Stimulated activated naive CD8-positive, alpha-beta T cell treated with anti-CD3 and anti-CD28 coated beads, Interleukin-15, Interleukin-2, amounts not matched to agents 100 ng/mL and 50 ng/mL, for 24 hours (primary cell): ENCODE data around the gene KCNN3.

Experiments used
- H3K27ac Mint-ChIP-seq: one replicate; pipeline ENCODE4 v1.8.0; 2021; ENCODE audit warnings: mild to moderate bottlenecking, mixed read lengths
- H3K27me3 Mint-ChIP-seq: one replicate; pipeline ENCODE4 v1.8.0; 2021; ENCODE audit warnings: mixed read lengths
- H3K36me3 Mint-ChIP-seq: one replicate; pipeline ENCODE4 v1.8.0; 2021; ENCODE audit warnings: low read depth, mixed read lengths
- H3K4me1 Mint-ChIP-seq: one replicate; pipeline ENCODE4 v1.8.0; 2021; ENCODE audit warnings: low read depth, mixed read lengths
- H3K4me3 Mint-ChIP-seq: one replicate; pipeline ENCODE4 v1.8.0; 2021; ENCODE audit warnings: mild to moderate bottlenecking, mixed read lengths
- H3K9me3 Mint-ChIP-seq: one replicate; pipeline ENCODE4 v1.8.0; 2021; ENCODE audit warnings: mixed read lengths

Gene KCNN3

DNA sequence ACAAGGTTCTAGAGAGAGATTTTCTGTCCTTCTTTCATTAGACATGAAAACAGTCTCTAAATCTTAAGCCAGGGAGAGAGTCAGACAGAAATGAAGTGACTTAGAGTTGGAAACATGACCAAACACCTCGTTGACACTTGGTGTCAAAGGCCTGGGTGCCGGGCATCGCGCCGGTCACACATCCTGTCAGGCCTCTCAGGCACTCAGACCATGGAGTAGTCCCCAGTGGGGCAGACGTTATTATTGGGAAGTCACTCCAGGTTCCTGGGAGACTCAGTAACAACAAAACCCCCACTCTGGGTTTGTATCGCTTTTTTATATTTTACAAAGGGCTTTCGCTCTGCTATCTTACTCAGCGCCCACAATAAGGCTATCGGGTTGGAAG is 25.8 kb downstream of the KCNN3 start:
- Mint-ChIP-seq H3K36me3 (no peaks in the 10 kb centered on the region), H3K27me3 (peaks cover 9% of the 10 kb centered on the region), H3K27ac (no peak overlapping the region), H3K4me3 (no peak overlapping the region), H3K4me1 (peaks cover 5% of the 10 kb centered on the region), H3K9me3 (no peaks in the 10 kb centered on the region)

GRCh38 chr1:154843636-154844296 is 26.3 kb downstream of the KCNN3 start:
- no peak overlapping the region for H3K27ac Mint-ChIP-seq
- H3K27me3 Mint-ChIP-seq: peaks cover 6% of the 10 kb centered on the region
- H3K4me1 Mint-ChIP-seq: no peaks in the 10 kb centered on the region
- no peaks in the 10 kb centered on the region for H3K36me3 Mint-ChIP-seq
- H3K9me3 Mint-ChIP-seq: no peaks in the 10 kb centered on the region
- no peak overlapping the region for H3K4me3 Mint-ChIP-seq

GRCh38 chr1:154842635-154843034 is 27.4 kb downstream of the KCNN3 start:
- Mint-ChIP-seq H3K36me3 (no peaks in the 10 kb centered on the region), H3K27ac (no peak overlapping the region), H3K4me3 (no peak overlapping the region), H3K27me3 (peaks cover 4% of the 10 kb centered on the region), H3K9me3 (no peaks in the 10 kb centered on the region), H3K4me1 (no peaks in the 10 kb centered on the region)

- Mint-ChIP-seq H3K4me1 (no peaks in the 10 kb centered on the region), H3K27ac (no peak overlapping the region)
Observed at GRCh38 chr1:154841384-154841783, 28.7 kb downstream of the KCNN3 start.

GRCh38 chr1:154840269-154841176 is 29.6 kb downstream of the KCNN3 start:
- Mint-ChIP-seq H3K4me3 (no peak overlapping the region), H3K9me3 (no peaks in the 10 kb centered on the region), H3K4me1 (no peaks in the 10 kb centered on the region)

More at GRCh38 chr1:154841384-154841783, 28.7 kb downstream of the KCNN3 start:
- H3K27me3 Mint-ChIP-seq: peaks cover 4% of the 10 kb centered on the region
- no peak overlapping the region for H3K4me3 Mint-ChIP-seq
- H3K9me3 Mint-ChIP-seq: no peaks in the 10 kb centered on the region
- H3K36me3 Mint-ChIP-seq: no peaks in the 10 kb centered on the region

DNA sequence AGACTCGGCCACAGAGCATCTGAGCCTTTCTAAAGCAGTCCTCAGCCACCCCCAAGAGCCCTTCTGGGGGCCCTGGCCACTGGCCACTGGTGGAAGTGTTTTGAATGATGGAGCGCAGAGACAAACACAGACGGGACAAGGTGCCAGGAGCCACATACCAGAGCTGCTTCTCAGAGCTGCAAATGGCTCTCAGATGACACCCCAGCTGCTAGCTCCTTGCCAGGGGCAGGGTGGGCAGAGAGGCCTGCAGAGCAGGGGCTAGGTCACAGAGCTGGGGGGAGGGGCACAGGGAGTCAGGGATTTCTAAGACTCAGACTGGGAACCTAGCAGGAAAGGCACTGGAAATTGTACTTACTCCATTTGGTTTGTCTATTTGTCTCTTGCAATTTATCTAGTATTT is 30.4 kb downstream of the KCNN3 start:
- Mint-ChIP-seq H3K27ac (no peak overlapping the region), H3K36me3 (no peaks in the 10 kb centered on the region), H3K4me3 (no peak overlapping the region)

More at GRCh38 chr1:154840269-154841176, 29.6 kb downstream of the KCNN3 start:
- H3K27me3 Mint-ChIP-seq: peaks cover 4% of the 10 kb centered on the region
- no peaks in the 10 kb centered on the region for H3K36me3 Mint-ChIP-seq
- no peak overlapping the region for H3K27ac Mint-ChIP-seq

GRCh38 chr1:154838988-154839387 is 31.1 kb downstream of the KCNN3 start:
- H3K4me1 Mint-ChIP-seq: no peaks in the 10 kb centered on the region
- H3K4me3 Mint-ChIP-seq: no peak overlapping the region
- peaks cover 8% of the 10 kb centered on the region for H3K27me3 Mint-ChIP-seq
- H3K9me3 Mint-ChIP-seq: no peaks in the 10 kb centered on the region
- H3K27ac Mint-ChIP-seq: no peak overlapping the region
- no peaks in the 10 kb centered on the region for H3K36me3 Mint-ChIP-seq

More for the DNA sequence above, 30.4 kb downstream of the KCNN3 start:
- Mint-ChIP-seq H3K27me3 (peaks cover 5% of the 10 kb centered on the region), H3K9me3 (no peaks in the 10 kb centered on the region), H3K4me1 (no peaks in the 10 kb centered on the region)

GRCh38 chr1:154838461-154838860 is 31.6 kb downstream of the KCNN3 start:
- no peaks in the 10 kb centered on the region for H3K9me3 Mint-ChIP-seq
- no peaks in the 10 kb centered on the region for H3K4me1 Mint-ChIP-seq
- no peak overlapping the region for H3K27ac Mint-ChIP-seq
- H3K27me3 Mint-ChIP-seq: peaks cover 8% of the 10 kb centered on the region
- H3K4me3 Mint-ChIP-seq: no peak overlapping the region
- H3K36me3 Mint-ChIP-seq: no peaks in the 10 kb centered on the region

GRCh38 chr1:154837672-154838171 is 32.4 kb downstream of the KCNN3 start:
- H3K4me1 Mint-ChIP-seq: no peaks in the 10 kb centered on the region
- H3K36me3 Mint-ChIP-seq: no peaks in the 10 kb centered on the region
- H3K27me3 Mint-ChIP-seq: peaks cover 8% of the 10 kb centered on the region
- no peak overlapping the region for H3K4me3 Mint-ChIP-seq
- no peaks in the 10 kb centered on the region for H3K9me3 Mint-ChIP-seq
- no peak overlapping the region for H3K27ac Mint-ChIP-seq

GRCh38 chr1:154837034-154837671 is 32.9 kb downstream of the KCNN3 start:
- H3K4me1 Mint-ChIP-seq: no peaks in the 10 kb centered on the region
- no peaks in the 10 kb centered on the region for H3K36me3 Mint-ChIP-seq
- H3K27ac Mint-ChIP-seq: no peak overlapping the region
- H3K4me3 Mint-ChIP-seq: no peak overlapping the region
- H3K27me3 Mint-ChIP-seq: peaks cover 8% of the 10 kb centered on the region
- no peaks in the 10 kb centered on the region for H3K9me3 Mint-ChIP-seq

DNA sequence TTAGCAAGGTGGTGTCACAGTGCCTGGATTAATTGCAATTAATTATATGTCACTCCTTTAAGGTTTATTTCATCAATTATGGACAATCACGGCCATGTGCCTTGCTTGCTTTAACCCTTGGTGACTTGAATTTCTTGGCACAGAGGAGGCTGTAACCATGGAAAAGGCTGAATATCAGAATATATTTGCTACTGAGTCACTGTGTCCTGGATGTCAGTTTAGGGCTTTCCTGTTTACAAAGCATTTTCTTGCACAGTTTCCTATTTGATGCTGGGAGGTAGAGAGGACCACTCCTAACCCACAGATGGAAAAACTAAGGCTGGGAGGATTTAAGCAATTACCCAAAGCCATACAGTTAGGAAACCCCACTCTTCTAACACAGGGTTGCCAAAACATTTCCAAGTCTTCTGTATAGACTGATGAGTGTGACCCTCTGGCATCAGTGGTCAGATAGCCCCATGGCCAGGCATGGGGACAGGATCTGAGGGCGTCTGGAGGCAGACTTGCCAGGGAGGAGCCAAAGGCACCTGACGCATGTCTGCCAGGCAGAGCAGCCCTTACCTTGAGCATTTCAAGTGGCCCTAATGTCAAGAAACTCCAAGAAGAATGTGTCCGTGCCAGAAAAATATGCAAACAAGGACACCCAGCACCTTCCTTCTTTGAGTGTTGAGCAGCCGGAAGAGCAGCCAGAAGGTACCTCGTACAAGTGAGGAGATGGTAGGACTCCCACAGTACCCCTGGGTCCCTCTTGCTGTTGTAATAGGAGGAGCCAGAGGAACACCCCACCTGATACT is 34.4 kb downstream of the KCNN3 start:
- Mint-ChIP-seq H3K36me3 (no peaks in the 10 kb centered on the region), H3K4me1 (no peaks in the 10 kb centered on the region), H3K27me3 (peaks cover 8% of the 10 kb centered on the region), H3K27ac (no peak overlapping the region), H3K4me3 (no peak overlapping the region), H3K9me3 (no peaks in the 10 kb centered on the region)

GRCh38 chr1:154833841-154834240 is 36.2 kb downstream of the KCNN3 start:
- peaks cover 8% of the 10 kb centered on the region for H3K27me3 Mint-ChIP-seq
- H3K4me1 Mint-ChIP-seq: no peaks in the 10 kb centered on the region
- no peak overlapping the region for H3K27ac Mint-ChIP-seq
- H3K4me3 Mint-ChIP-seq: no peak overlapping the region
- no peaks in the 10 kb centered on the region for H3K36me3 Mint-ChIP-seq
- H3K9me3 Mint-ChIP-seq: no peaks in the 10 kb centered on the region

DNA sequence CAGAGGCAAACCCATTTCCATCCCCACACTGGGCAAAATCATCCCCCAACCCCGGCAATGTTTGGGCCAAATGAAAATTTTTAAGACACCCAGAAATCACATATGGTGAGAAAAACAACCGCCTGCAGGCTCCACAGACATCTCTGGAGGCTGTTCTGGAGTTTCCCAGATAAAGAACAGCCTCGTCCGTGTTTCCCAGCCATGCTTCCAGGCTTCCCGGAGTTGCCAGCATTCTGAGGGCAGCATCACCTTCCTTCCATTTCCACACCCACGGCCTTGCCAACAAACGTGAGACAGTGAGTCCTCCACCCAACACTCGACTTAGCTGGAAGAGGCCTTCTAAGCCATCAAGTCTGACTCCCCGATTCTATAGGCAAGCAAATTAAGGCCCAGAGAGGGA is 36.9 kb downstream of the KCNN3 start:
- Mint-ChIP-seq H3K27me3 (peaks cover 5% of the 10 kb centered on the region), H3K27ac (no peak overlapping the region), H3K4me3 (no peak overlapping the region), H3K36me3 (no peaks in the 10 kb centered on the region), H3K9me3 (no peaks in the 10 kb centered on the region), H3K4me1 (no peaks in the 10 kb centered on the region)

- H3K9me3 Mint-ChIP-seq: no peaks in the 10 kb centered on the region
Observed at GRCh38 chr1:154832384-154832783, 37.7 kb downstream of the KCNN3 start.

More at GRCh38 chr1:154832384-154832783, 37.7 kb downstream of the KCNN3 start:
- Mint-ChIP-seq H3K27me3 (peaks cover 4% of the 10 kb centered on the region), H3K4me3 (no peak overlapping the region), H3K4me1 (no peaks in the 10 kb centered on the region), H3K27ac (no peak overlapping the region), H3K36me3 (no peaks in the 10 kb centered on the region)
